Upper lobe of left lung (tissue), 6 donors: Measurements from ENCODE around the gene ZNF227. TPM values are rescaled to one million over a fixed set of nuclear protein-coding genes. Genes with fewer than 3 reads are reported as not detected.
"Not testable (repeated sequence)": the region's sequence is repeated elsewhere in the genome, so short reads cannot be mapped to it uniquely, and the experiment has no call there.

ENCODE experiments used
- ATAC-seq, 2 donors: fragments of 200-7000 bp; cut with Tn5 transposase; one replicate each; pipeline ENCODE4 v1.9.1; 2022; ENCODE audit warnings: mild to moderate bottlenecking in 2 of 2, moderate library complexity in 2 of 2; ENCODE audit not compliant: low FRiP score in 2 of 2
- DNase-seq, 2 donors: peaks; one replicate each; pipeline ENCODE4 v3.0.0-alpha.2; 2019 to 2020
- H3K27ac ChIP-seq, 4 donors: fragments of 200-600 bp; sonication (generic); one replicate each; pipeline ENCODE4 v1.5.1; 2016 to 2019
- H3K27me3 ChIP-seq, 4 donors: fragments of 200-600 bp; sonication (generic); one replicate each; pipeline ENCODE4 v1.5.1; 2017 to 2019
- H3K36me3 ChIP-seq, 4 donors: fragments of 200-600 bp; sonication (generic); one replicate each; pipeline ENCODE4 v1.5.1; 2016 to 2019
- H3K4me1 ChIP-seq, 4 donors: fragments of 200-600 bp; sonication (generic); one replicate each; pipeline ENCODE4 v1.5.1; 2018 to 2019
- H3K4me3 ChIP-seq, 4 donors: fragments of 200-600 bp; sonication (generic); one replicate each; pipeline ENCODE4 v1.5.1; 2017 to 2019; ENCODE audit warnings: mild to moderate bottlenecking in 2 of 4, moderate library complexity in 1 of 4
- H3K9me3 ChIP-seq, 4 donors: fragments of 200-600 bp; sonication (generic); one replicate each; pipeline ENCODE4 v1.5.1; 2018 to 2019
- EP300 ChIP-seq, 4 donors: sonication (generic); formaldehyde crosslinking; IDR thresholded peaks; one replicate each; pipeline ENCODE4 v1.5.1; 2017; ENCODE audit warnings: antibody characterized with exemption in 4 of 4, control low read depth in 2 of 4
- POLR2A ChIP-seq, 4 donors: fragments of 450-650 bp; IDR thresholded peaks; one replicate each; pipeline ENCODE4 v1.5.1; 2016 to 2017; ENCODE audit warnings: antibody characterized with exemption in 4 of 4, mild to moderate bottlenecking in 2 of 4
- POLR2AphosphoS5 ChIP-seq, 2 donors: sonication (generic); formaldehyde crosslinking; IDR thresholded peaks; one replicate each; pipeline ENCODE4 v1.5.1; 2017; ENCODE audit warnings: antibody characterized with exemption in 2 of 2
- WGBS, 2 donors: methylation state at CpG; one replicate each; pipeline ENCODE4 v1.1.5; 2017 to 2018; 5-methylcytosine and 5-hydroxymethylcytosine counted together
- total RNA-seq, 6 donors: library from RNA; depleted of rRNA in 4 of 6; stranded (reverse); fragments of >200 nt in 4 of 6; gene quantifications; one replicate each; pipeline versions ENCODE4 v1.1.0 to v1.2.1, GENCODE V29; 2016 to 2021
- TF ChIP-seq, protein P1 (sequence below), 6 experiments: fragments of 450-650 bp in 4 of 6; fragments of 200-600 bp in 2 of 6; sonication (generic) in 2 of 6; IDR thresholded peaks; one replicate each; pipeline ENCODE4 v1.5.1; 2016 to 2019; ENCODE audit warnings: antibody characterized with exemption in 6 of 6
- donor health status: DM: no; HTN: no; CAD: no; lungs with moderate emphysema.
- donor health status: DM: no; HTN: yes; CAD: no; lungs with severe emphysema.

ZNF227 gene
- total RNA-seq, 6 donors from 2014 or later, result 5.3 to 23.0 (median 16.8) TPM

GRCh38 chr19:44232867-44233266, 20.5 kb downstream of the ZNF227 start:
- H3K36me3 ChIP-seq, result peaks cover 71 to 92% (median 86%) of the 10 kb centered on the region in 4 donors
- TF ChIP-seq, protein P1, sequence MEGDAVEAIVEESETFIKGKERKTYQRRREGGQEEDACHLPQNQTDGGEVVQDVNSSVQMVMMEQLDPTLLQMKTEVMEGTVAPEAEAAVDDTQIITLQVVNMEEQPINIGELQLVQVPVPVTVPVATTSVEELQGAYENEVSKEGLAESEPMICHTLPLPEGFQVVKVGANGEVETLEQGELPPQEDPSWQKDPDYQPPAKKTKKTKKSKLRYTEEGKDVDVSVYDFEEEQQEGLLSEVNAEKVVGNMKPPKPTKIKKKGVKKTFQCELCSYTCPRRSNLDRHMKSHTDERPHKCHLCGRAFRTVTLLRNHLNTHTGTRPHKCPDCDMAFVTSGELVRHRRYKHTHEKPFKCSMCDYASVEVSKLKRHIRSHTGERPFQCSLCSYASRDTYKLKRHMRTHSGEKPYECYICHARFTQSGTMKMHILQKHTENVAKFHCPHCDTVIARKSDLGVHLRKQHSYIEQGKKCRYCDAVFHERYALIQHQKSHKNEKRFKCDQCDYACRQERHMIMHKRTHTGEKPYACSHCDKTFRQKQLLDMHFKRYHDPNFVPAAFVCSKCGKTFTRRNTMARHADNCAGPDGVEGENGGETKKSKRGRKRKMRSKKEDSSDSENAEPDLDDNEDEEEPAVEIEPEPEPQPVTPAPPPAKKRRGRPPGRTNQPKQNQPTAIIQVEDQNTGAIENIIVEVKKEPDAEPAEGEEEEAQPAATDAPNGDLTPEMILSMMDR (IDR thresholded peaks at IDR 0.05), result no peak
- TF ChIP-seq POLR2A (IDR thresholded peaks at IDR 0.05) (no peak), EP300 (IDR thresholded peaks at IDR 0.05) (no peak), POLR2AphosphoS5 (IDR thresholded peaks at IDR 0.05) (no peak)
- 100% methylated on average over 3 of the region's 3 CpGs for WGBS, 2 donors
- DNase-seq, result no peak
- no peaks in the 10 kb centered on the region for H3K4me1 ChIP-seq
- no peak for ATAC-seq
- no peak overlapping the region for H3K27ac ChIP-seq
- no peak overlapping the region for H3K4me3 ChIP-seq
- peaks cover 74 to 98% (median 97%) of the 10 kb centered on the region in 4 donors for H3K9me3 ChIP-seq
- no peaks in the 10 kb centered on the region for H3K27me3 ChIP-seq

- Histone ChIP-seq H3K27me3 (no peaks in the 10 kb centered on the region), H3K9me3 (peaks cover 71 to 97% (median 95%) of the 10 kb centered on the region in 4 donors), H3K4me1 (no peaks in the 10 kb centered on the region), H3K27ac (no peak overlapping the region), H3K4me3 (no peak overlapping the region), H3K36me3 (peaks cover 39 to 57% (median 52%) of the 10 kb centered on the region in 4 donors)
- no peak for DNase-seq
- 97 to 99% methylated on average over 8 of the region's 8 CpGs for WGBS, 2 donors
- TF ChIP-seq POLR2AphosphoS5 (IDR thresholded peaks at IDR 0.05) (no peak), POLR2A (IDR thresholded peaks at IDR 0.05) (no peak), EP300 (IDR thresholded peaks at IDR 0.05) (no peak)
- TF ChIP-seq, protein P1 (IDR thresholded peaks at IDR 0.05), result no peak
- ATAC-seq, result no peak
These were observed 24.1 kb downstream of the ZNF227 start for GRCh38 chr19:44236384-44236783.

DNA sequence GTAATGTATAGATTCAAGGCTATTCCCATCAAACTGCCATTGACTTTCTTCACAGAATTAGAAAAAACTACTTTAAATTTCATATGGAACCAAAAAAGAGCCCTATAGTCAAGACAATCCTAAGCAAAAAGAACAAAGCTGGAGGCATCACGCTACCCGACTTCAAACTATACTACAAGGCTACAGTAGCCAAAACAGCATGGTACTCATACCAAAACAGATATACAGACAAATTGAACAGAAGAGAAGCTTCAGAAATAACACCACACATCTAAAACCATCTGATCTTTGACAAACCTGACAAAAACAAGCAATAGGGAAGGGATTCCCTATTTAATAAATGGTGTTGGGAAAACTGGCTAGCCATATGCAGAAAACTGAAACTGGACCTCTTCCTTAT, 40.0 kb downstream of the ZNF227 start:
- H3K27ac ChIP-seq, ATAC-seq, H3K4me1 ChIP-seq, H3K27me3 ChIP-seq, H3K36me3 ChIP-seq, DNase-seq, H3K4me3 ChIP-seq: not testable (repeated sequence)
- 94 to 96% methylated on average over 2 of the region's 2 CpGs for WGBS, 2 donors
- H3K9me3 ChIP-seq, result peaks cover 85 to 100% (median 99%) of the 10 kb centered on the region in 4 donors

DNA sequence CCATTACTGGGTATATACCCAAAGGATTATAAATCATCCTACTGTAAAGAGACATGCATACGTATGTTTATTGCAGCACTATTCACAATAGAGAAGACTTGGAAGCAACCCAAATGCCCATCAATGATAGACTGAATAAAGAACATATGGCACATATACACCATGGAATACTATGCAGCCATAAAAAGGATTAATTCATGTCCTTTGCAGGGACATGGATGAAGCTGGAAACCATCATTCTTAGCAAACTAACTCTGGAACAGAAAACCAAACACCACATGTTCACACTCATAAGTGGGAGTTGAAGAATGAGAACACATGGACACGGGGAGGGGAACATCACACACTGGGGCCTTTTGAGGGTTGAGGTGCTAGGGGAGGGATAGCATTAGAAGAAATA, 41.1 kb downstream of the ZNF227 start:
- not testable (repeated sequence) for H3K36me3 ChIP-seq, DNase-seq, H3K4me1 ChIP-seq, H3K4me3 ChIP-seq, H3K27ac ChIP-seq, ATAC-seq, H3K27me3 ChIP-seq
- H3K9me3 ChIP-seq, result peaks cover 83 to 100% (median 97%) of the 10 kb centered on the region in 4 donors
- 89 to 94% methylated on average over 2 of the region's 2 CpGs for WGBS, 2 donors

DNA sequence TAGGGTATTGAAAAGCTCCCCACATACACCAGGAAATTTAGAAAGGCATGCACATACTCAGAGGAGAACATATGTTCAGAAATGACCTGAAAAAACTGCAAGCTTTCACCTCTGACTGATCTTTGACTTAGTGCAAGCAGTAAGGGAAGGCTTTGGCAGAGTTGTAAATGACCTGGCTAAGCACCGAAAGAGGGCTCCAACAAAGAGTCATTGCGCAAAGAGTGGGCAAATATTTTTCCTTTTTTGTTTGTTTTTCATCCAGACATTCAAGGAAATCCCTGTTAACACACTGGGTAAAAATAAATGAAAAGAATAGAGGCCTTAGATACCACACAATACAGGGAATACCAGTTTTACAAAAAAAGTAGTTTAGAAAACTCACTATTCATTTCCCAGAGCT, 42.2 kb downstream of the ZNF227 start:
- peaks cover 81 to 97% (median 92%) of the 10 kb centered on the region in 4 donors for H3K9me3 ChIP-seq
- no peak for TF ChIP-seq EP300 (IDR thresholded peaks at IDR 0.05)
- TF ChIP-seq POLR2A (IDR thresholded peaks at IDR 0.05), result no peak
- TF ChIP-seq POLR2AphosphoS5 (IDR thresholded peaks at IDR 0.05), result no peak
- TF ChIP-seq, protein P1 (IDR thresholded peaks at IDR 0.05), result no peak
- 86 to 96% methylated on average over 2 of the region's 2 CpGs for WGBS, 2 donors
- H3K4me1 ChIP-seq, result no peaks in the 10 kb centered on the region
- no peak overlapping the region for H3K27ac ChIP-seq
- ATAC-seq (no peak), DNase-seq (no peak)
- no peak overlapping the region for H3K4me3 ChIP-seq
- no peaks in the 10 kb centered on the region for H3K27me3 ChIP-seq
- H3K36me3 ChIP-seq, result no peaks in the 10 kb centered on the region

DNA sequence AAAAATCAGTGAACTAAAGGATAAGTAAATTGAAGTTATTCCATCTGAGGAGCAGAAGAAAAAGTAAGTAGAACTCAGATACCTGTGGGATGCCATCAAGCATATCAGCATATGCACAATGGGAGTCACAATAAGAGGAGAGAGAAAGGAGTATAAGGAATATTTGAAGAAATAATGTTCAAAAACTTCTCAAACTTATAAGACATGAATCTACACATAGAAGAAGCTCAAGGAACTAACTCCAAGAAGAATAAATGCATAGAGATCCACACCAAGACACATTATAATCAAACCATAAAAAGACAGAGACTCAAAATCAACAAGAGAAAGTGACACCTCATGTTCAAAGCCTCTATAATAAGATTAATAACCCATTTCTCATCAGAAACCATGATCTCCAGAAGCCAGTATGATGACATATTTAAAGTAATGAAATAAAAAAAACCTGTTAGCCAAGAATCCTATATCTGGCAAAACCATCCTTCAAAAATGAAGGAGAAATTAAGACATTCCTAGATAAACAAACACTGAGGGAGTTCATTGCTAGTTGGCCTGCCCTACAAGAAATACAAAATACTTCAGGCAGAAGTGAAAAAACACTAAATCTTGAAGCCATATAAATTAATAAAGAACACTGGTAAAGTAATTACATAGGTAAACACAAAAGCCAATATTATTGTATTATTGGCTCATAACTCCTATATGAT, 43.5 kb downstream of the ZNF227 start:
- Histone ChIP-seq H3K36me3 (no peaks in the 10 kb centered on the region), H3K4me1 (no peaks in the 10 kb centered on the region), H3K4me3 (no peak overlapping the region), H3K9me3 (peaks cover 74 to 97% (median 89%) of the 10 kb centered on the region in 4 donors), H3K27ac (no peak overlapping the region), H3K27me3 (no peaks in the 10 kb centered on the region)
- ATAC-seq (no peak), DNase-seq (no peak)
- no peak for TF ChIP-seq POLR2AphosphoS5 (IDR thresholded peaks at IDR 0.05)
- no peak for TF ChIP-seq POLR2A (IDR thresholded peaks at IDR 0.05)
